HG03064 (cell line): ENCODE data around the gene SLC16A12.
"Not testable (repeated sequence)": the region's sequence is repeated elsewhere in the genome, so short reads cannot be mapped to it uniquely, and the experiment has no call there.

ENCODE experiments used
- ATAC-seq: cut with Tn5 transposase; IDR thresholded peaks from one replicate; pipeline ENCODE4 v1.9.1; 2021; ENCODE audit warnings: low read depth; ENCODE audit not compliant: unreplicated experiment

SLC16A12 gene

DNA sequence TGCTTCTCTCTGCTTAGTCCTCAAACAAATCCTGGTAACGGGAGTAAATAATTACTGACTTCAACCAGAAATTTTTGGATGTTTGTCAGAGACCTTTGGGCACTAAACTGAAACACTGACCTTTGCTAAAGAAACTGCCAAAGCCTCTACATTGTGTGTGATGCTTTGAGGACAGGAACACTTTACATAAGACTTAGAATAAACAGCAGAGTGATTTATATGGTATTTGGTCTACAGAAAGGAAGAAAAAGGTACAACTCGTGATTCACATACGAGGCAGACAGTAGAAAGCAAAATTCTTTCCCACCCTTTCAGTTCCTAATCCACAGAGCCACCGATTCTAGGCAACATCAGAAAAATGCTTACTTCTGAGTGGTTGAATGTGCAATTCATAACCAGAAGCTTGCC lies 59.8 kb downstream of the SLC16A12 start:
- no peak for ATAC-seq

- no peak for ATAC-seq
These were observed 60.3 kb downstream of the SLC16A12 start for GRCh38 chr10:89475125-89475524.

- ATAC-seq = no peak
These were observed 60.9 kb downstream of the SLC16A12 start for GRCh38 chr10:89474452-89474851.

- no peak for ATAC-seq
These were observed 64.1 kb downstream of the SLC16A12 start for GRCh38 chr10:89471110-89471809.

- no peak for ATAC-seq
These were observed 64.8 kb downstream of the SLC16A12 start for GRCh38 chr10:89470628-89471027.

- no peak for ATAC-seq
These were observed 65.9 kb downstream of the SLC16A12 start for GRCh38 chr10:89469517-89469916.

GRCh38 chr10:89468191-89468965 lies 67.0 kb downstream of the SLC16A12 start:
- no peak for ATAC-seq

DNA sequence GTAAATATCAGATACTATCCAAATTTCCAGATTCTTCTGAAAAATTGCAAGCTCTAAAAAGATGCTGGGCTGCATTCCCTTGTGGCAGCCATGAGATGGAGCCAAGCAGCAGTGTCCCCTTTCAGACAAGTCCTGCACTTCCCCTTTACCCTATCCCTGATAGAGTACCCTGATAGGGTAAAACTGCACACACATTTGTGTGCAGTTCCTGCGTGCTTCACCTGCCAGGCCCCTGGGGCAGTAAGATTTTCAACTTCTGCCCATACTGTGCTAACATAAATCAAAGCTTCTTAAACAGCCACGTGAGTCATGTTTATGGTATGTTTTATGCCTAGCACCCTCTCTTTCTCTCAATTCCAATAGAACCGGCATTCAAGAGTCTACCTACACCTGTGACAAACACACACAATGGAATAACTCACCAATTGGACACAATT lies 68.8 kb downstream of the SLC16A12 start:
- no peak for ATAC-seq

DNA sequence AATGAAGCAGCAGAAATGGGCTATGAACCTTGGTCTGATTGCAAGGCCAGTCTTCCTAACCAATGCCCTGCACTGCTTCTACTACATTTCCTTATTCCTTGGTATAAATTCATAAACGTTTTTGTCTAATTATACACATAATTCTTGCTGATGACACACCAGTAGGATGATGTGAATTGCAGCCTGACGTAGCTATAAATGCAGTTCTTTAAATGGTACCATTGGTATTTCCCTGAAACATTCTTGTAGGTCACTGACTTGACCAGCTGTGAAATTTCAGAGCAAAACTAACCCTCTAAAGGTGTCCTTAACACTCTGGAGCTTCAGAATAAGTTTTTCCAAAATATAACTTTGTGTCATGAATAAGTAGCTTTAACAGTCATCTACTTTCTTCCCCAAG lies 70.2 kb downstream of the SLC16A12 start:
- ATAC-seq = no peak

DNA sequence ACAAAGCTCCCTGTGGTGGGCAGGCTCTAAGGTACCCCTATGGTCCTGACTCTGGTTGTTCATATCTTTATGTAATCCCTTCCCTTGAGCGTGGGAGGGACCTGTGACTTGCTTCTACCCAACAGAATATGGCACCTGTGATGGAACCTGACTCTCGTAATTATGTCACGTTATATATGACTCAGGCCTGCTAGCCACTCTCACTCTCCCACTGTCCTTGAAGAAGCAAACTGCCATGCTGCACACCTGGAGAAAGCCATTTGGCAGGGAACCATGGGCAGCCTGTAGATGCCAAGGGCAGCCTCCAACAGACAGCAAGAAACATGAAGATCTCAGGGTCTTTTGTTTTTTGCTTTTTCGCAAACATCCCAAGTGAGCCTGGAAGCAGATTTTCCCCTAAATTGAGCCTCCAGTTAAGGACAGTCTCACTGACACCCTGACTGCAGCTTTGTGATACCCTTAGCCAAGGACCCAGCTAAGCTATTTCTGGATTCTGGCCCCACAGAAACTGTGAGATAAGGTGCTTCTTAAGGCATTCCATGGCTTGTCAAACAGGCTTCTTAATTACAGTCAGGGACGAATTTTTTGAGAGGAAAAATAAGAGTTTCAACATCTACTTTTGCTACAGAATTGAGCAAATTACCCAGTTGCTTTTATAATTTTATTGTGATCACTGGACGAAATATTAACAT lies 71.4 kb downstream of the SLC16A12 start:
- no peak for ATAC-seq

GRCh38 chr10:89458784-89459183 lies 76.6 kb downstream of the SLC16A12 start:
- ATAC-seq = no peak

DNA sequence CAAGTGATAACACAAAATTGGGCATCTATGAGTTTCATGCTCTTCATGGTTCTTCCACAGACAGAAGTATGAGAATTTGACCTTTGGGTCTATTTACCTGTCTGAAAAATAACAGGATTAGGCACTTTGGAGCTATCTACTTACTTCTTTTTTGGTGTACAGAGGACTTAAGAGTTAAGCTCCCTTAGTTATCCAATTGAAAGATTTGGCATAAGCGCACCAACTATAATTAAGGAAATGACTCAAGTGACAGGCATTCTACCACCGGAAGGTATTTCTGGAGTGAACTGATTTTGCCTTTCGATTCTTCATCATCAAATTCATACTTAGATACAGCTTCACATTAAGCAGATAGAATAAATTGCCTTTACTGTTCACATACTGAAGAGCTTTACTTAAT lies 77.1 kb downstream of the SLC16A12 start:
- ATAC-seq = no peak

GRCh38 chr10:89454561-89455347 lies 80.6 kb downstream of the SLC16A12 start:
- no peak for ATAC-seq

DNA sequence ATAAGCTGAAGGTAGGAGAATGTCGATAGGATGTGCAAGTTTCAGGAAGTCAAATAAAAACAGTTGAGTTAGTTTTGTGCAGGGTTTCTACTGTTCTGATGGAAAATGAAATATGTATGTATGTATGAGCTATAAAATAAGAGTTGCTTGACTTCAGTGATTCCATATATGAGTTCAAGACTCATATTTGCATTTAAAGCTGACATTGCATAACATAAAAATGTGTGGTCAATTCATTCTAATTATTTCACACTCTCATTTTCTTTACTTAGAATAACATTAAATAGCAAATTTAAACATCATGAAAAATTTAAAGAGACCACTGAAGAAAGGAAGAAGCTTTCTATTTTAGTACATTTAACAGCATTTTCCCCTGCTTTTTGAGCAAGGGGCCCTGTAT lies 83.2 kb downstream of the SLC16A12 start:
- ATAC-seq = no peak

- no peak for ATAC-seq
These were observed 84.5 kb downstream of the SLC16A12 start for GRCh38 chr10:89450901-89451300.

GRCh38 chr10:89444819-89445218 lies 90.6 kb downstream of the SLC16A12 start:
- not testable (repeated sequence) for ATAC-seq

DNA sequence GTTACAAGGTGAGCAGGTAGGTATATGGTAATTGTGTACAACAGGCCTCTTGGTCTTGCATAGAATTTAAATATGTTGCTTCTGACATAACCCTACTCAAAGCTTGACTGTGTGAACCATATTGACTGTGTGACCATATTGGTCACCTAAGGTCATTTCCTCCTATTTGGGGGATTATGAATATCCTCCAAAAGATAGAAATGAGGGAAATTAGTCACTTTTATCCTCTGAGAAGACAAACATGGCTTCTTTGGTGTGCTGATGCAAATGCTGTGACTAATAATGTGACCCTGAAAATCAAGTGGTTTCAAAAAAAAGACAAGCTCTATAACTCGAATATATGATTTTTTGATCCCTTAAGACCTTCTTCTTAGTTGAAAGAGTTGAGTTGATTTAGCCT lies 93.1 kb downstream of the SLC16A12 start:
- no peak for ATAC-seq

DNA sequence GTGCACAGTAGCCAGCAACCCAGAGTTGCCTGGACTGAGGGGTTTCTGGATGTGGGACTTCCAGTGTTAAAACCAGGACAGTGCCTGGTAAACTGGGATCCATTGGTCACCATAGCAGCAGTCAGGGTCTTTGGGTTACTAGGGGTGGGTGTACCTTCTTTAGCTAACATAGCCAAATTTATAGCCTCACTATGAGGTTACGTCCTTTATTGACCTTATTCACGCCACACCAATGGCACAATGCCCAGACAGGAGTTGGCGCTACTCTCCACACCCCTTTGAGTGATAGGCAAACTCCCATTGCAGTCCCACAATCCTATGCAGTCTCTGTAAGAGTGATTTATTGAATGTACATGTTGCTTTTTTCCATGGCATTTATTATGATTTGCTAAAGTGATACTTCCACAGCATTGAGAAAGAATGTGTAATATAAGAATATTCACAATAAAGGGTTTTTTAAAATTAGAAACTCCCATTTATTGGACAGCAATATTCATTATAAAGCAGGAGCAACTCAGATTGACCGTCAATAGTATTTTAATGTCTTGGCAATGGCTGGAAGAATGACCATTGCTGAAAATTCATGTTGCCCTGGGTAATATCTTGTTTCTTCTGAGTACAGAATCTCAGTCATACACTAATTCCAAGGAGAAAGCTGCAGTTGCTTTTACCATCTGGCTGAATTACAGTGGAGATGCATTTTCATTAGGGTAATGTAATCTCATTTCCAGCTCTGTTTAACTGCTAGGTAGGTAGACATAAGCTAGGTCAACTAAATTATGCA lies 95.0 kb downstream of the SLC16A12 start:
- ATAC-seq = no peak

DNA sequence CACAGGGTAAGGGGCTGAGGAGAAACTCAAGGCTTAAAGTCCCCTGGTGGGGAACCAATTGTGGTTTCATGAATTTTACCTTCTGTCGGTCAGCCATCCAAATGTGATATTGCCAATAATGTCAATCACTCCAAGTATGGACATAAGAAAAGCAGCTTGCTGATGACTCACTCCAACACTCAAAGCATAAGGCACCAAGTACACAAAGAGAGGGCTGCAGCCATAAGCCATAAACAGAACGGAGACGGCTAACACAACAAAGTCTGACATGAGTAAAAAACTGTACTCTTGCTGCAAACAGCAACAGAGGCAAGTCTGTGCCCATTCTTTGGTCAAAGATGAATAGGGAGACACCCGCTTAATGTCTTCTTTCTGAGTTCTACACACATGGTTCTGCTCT lies 96.9 kb downstream of the SLC16A12 start:
- ATAC-seq = no peak

DNA sequence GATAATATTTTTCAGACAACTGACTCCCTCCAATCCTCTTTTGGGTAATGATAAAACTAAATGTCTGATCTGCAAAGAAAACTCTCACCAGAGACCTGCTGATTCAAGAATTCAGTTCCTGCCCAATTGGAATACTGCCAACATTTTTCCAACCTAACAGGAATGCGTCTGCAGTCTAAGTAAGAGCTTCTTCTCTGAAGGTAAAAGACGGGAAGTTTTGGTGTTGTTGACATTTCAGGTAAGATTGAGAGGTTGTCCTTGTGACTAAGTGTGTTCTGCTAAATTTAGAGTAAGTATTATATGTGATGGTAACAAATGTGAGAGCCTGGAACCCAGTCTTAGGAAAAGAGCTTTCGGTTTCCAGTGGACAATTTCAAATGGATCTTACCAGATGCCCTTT lies 103.4 kb downstream of the SLC16A12 start:
- no peak for ATAC-seq
